Endothelial cell (in vitro differentiated cells): ENCODE data around the gene ELP2. TPM values are rescaled to one million over a fixed set of nuclear protein-coding genes. Genes with fewer than 3 reads are reported as not detected.

Source experiments
- DNase-seq: peaks from one replicate; pipeline ENCODE4 v3.0.0; 2021; ENCODE audit warnings: low spot score
- H3K27ac Mint-ChIP-seq: one replicate; pipeline ENCODE4 v1.8.0; 2021; ENCODE audit warnings: mixed read lengths, inconsistent platforms; ENCODE audit not compliant: unreplicated experiment
- H3K27me3 Mint-ChIP-seq: one replicate; pipeline ENCODE4 v1.8.0; 2021; ENCODE audit warnings: mild to moderate bottlenecking, moderate library complexity, mixed read lengths, inconsistent platforms; ENCODE audit not compliant: unreplicated experiment
- H3K36me3 Mint-ChIP-seq: one replicate; pipeline ENCODE4 v1.8.0; 2021; ENCODE audit warnings: mild to moderate bottlenecking, low read depth, mixed read lengths, inconsistent platforms; ENCODE audit not compliant: unreplicated experiment
- H3K4me1 Mint-ChIP-seq: one replicate; pipeline ENCODE4 v1.8.0; 2021; ENCODE audit warnings: mild to moderate bottlenecking, mixed read lengths, inconsistent platforms; ENCODE audit not compliant: unreplicated experiment
- H3K4me3 Mint-ChIP-seq: one replicate; pipeline ENCODE4 v1.8.0; 2021; ENCODE audit warnings: mild to moderate bottlenecking, mixed read lengths, inconsistent platforms; ENCODE audit not compliant: unreplicated experiment
- H3K9me3 Mint-ChIP-seq: one replicate; pipeline ENCODE4 v1.8.0; 2021; ENCODE audit warnings: mixed read lengths, inconsistent platforms; ENCODE audit not compliant: unreplicated experiment
- total RNA-seq: library from RNA; stranded (reverse); fragmentation: NEBNext Ultra II Directional; extraction: Animal tissue kit (Norgen Biotek cat#: 25700); gene quantifications from one replicate; pipeline ENCODE4 v1.2.1, GENCODE V29; 2021; ENCODE audit not compliant: unreplicated experiment
- TF ChIP-seq, protein P1 (sequence below): fragments of 200-600 bp; sonication (generic); IDR thresholded peaks from one replicate; pipeline ENCODE4 v1.5.0; 2021; ENCODE audit warnings: antibody characterized with exemption; ENCODE audit not compliant: unreplicated experiment

The ELP2 gene
- total RNA-seq, 1 donor from 2014 or later, result 90.5 TPM

DNA sequence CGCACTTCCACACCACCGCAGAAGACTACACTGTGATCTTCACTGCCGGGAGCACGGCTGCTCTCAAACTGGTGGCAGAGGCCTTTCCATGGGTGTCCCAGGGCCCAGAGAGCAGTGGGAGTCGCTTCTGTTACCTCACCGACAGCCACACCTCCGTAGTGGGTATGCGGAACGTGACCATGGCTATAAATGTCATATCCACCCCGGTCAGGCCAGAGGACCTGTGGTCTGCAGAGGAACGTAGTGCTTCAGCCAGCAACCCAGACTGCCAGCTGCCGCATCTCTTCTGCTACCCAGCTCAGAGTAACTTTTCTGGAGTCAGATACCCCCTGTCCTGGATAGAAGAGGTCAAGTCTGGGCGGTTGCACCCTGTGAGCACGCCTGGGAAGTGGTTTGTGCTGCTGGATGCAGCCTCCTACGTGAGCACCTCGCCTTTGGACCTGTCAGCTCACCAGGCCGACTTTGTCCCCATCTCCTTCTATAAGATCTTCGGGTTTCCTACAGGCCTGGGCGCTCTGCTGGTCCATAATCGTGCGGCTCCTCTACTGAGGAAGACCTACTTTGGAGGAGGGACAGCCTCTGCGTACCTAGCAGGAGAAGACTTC is 70.1 kb downstream of the ELP2 start:
- TF ChIP-seq, protein P1, sequence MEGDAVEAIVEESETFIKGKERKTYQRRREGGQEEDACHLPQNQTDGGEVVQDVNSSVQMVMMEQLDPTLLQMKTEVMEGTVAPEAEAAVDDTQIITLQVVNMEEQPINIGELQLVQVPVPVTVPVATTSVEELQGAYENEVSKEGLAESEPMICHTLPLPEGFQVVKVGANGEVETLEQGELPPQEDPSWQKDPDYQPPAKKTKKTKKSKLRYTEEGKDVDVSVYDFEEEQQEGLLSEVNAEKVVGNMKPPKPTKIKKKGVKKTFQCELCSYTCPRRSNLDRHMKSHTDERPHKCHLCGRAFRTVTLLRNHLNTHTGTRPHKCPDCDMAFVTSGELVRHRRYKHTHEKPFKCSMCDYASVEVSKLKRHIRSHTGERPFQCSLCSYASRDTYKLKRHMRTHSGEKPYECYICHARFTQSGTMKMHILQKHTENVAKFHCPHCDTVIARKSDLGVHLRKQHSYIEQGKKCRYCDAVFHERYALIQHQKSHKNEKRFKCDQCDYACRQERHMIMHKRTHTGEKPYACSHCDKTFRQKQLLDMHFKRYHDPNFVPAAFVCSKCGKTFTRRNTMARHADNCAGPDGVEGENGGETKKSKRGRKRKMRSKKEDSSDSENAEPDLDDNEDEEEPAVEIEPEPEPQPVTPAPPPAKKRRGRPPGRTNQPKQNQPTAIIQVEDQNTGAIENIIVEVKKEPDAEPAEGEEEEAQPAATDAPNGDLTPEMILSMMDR, result no peak

DNA sequence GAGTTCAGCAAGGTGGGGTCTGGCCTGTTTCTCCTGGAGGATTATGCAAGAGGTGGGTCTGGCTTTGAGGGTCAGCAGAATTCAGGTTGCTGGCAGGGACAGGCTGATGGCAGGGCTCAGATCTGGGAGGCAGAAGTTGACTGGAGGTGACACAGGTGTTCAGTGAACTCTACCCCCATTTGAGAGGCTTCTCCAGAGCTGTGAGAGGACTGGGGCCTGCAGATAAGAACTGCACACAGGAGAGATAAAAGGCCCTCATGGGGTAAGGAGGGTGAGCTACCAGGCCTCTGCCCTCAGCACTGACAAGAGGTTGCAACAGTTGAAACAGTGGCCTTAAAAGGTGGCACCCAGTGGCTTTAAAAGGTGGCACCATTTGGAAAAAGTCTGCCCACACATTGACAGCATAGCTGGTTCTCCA is 70.7 kb downstream of the ELP2 start:
- Mint-ChIP-seq H3K4me3 (no peak overlapping the region), H3K27me3 (no peaks in the 10 kb centered on the region), H3K9me3 (no peaks in the 10 kb centered on the region), H3K36me3 (no peaks in the 10 kb centered on the region), H3K27ac (no peak overlapping the region), H3K4me1 (no peaks in the 10 kb centered on the region)
- TF ChIP-seq, protein P1, result no peak
- DNase-seq, result no peak

More for the DNA sequence above, 70.1 kb downstream of the ELP2 start:
- Mint-ChIP-seq H3K27ac (no peak overlapping the region), H3K9me3 (no peaks in the 10 kb centered on the region), H3K4me1 (no peaks in the 10 kb centered on the region), H3K27me3 (no peaks in the 10 kb centered on the region), H3K36me3 (no peaks in the 10 kb centered on the region), H3K4me3 (no peak overlapping the region)
- DNase-seq, result no peak

- Mint-ChIP-seq H3K4me3 (no peak overlapping the region), H3K9me3 (no peaks in the 10 kb centered on the region), H3K36me3 (no peaks in the 10 kb centered on the region), H3K27ac (no peak overlapping the region), H3K27me3 (peaks cover 3% of the 10 kb centered on the region), H3K4me1 (no peaks in the 10 kb centered on the region)
- DNase-seq, result no peak
- TF ChIP-seq, protein P1, result no peak
Measured at GRCh38 chr18:36201765-36202164, 72.1 kb downstream of the ELP2 start.

GRCh38 chr18:36203360-36203895 is 73.7 kb downstream of the ELP2 start:
- Mint-ChIP-seq H3K4me3 (no peak overlapping the region), H3K27ac (no peak overlapping the region), H3K27me3 (peaks cover 3% of the 10 kb centered on the region), H3K9me3 (no peaks in the 10 kb centered on the region), H3K4me1 (no peaks in the 10 kb centered on the region), H3K36me3 (no peaks in the 10 kb centered on the region)
- TF ChIP-seq, protein P1, result no peak
- DNase-seq, result no peak

DNA sequence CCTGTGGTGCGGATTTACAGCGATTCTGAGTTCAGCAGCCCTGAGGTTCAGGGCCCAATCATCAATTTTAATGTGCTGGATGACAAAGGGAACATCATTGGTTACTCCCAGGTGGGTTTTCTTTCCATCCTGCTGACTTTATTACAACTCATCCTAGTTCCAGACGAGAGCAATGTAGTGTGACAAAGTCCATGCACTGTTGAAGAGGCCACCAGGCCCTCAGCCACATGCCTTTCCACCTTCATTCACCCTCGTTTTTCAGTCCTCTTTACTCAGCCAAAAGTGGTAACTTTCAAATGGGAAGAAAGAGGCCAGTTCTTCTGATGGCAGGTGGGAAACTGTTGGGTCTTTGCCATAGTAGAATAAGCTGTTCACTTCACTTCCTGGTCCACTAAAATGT is 75.5 kb downstream of the ELP2 start:
- DNase-seq, result no peak
- TF ChIP-seq, protein P1, result no peak
- H3K36me3 Mint-ChIP-seq, result no peaks in the 10 kb centered on the region
- H3K4me1 Mint-ChIP-seq, result no peaks in the 10 kb centered on the region
- H3K27me3 Mint-ChIP-seq, result peaks cover 3% of the 10 kb centered on the region
- H3K4me3 Mint-ChIP-seq, result no peak overlapping the region
- no peaks in the 10 kb centered on the region for H3K9me3 Mint-ChIP-seq
- H3K27ac Mint-ChIP-seq, result no peak overlapping the region
